ENCODE data around the gene PAK4. TPM values are rescaled to one million over a fixed set of nuclear protein-coding genes. Genes with fewer than 3 reads are reported as not detected.
A peak's percentile ranks its signal among the peaks of the same experiment; 100 is the strongest.

The PAK4 gene
- total RNA-seq, 2 experiments from 2014 or later: 16.5 to 17.9 TPM

DNA sequence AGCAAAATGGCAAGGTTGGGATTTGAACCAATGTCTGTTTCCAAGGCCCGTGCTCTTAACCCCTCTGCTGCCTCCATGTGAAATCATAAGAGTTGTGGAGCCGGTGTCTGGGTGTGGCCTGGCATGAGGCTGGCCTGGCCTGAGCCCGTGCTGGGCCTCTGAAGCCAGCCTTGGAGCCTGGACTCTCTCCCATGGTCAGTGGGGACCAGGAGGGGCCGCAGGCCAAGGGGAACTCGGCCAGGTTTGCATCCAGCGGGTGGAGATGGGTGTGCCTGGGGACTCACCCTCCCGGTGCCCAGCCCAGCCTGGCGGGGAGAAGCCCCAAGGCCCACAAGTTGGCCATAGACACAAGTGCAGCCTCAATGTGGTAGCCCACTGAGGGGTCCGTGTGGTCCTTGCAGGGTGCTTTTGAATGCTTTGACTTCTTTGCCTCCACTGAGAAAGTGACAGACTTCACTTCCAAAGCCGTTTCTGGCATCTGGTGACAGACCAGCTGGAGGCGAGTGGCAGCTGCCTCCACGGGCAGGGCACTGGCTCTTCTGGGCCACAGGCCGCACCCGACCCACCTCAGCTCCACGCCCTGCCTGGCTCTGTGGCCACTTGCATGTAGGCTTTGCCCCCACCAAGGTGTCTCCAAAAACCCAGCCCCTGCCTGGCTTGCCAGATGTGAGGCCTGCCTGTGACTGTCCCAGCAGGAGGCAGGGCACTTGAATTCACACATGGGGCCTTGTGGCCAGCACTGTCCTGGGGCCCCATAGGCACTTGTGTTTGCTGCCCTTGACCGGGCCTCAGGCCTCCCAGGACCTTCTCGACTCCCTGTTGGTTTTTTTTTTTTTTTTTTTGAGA, 45.0 kb downstream of the PAK4 start:
- Mint-ChIP-seq H3K4me3 (no peak overlapping the region), H3K9me3 (no peaks in the 10 kb centered on the region), H3K36me3 (ENCODE audit: low read depth) (no peaks in the 10 kb centered on the region), H3K27ac (no peak overlapping the region), H3K27me3 (no peaks in the 10 kb centered on the region), H3K4me1 (no peaks in the 10 kb centered on the region)
- ChIA-PET CTCF (no interaction called here), POLR2A (no interaction called here)
- no peak for DNase-seq

GRCh38 chr19:39171479-39172465, 46.2 kb downstream of the PAK4 start:
- DNase-seq: no peak
- ChIA-PET CTCF (no interaction called here), POLR2A (no interaction called here)
- H3K4me1 Mint-ChIP-seq: no peaks in the 10 kb centered on the region
- no peaks in the 10 kb centered on the region for H3K36me3 Mint-ChIP-seq (ENCODE audit: low read depth)
- no peaks in the 10 kb centered on the region for H3K27me3 Mint-ChIP-seq
- H3K4me3 Mint-ChIP-seq: no peak overlapping the region
- no peaks in the 10 kb centered on the region for H3K9me3 Mint-ChIP-seq
- no peak overlapping the region for H3K27ac Mint-ChIP-seq

DNA sequence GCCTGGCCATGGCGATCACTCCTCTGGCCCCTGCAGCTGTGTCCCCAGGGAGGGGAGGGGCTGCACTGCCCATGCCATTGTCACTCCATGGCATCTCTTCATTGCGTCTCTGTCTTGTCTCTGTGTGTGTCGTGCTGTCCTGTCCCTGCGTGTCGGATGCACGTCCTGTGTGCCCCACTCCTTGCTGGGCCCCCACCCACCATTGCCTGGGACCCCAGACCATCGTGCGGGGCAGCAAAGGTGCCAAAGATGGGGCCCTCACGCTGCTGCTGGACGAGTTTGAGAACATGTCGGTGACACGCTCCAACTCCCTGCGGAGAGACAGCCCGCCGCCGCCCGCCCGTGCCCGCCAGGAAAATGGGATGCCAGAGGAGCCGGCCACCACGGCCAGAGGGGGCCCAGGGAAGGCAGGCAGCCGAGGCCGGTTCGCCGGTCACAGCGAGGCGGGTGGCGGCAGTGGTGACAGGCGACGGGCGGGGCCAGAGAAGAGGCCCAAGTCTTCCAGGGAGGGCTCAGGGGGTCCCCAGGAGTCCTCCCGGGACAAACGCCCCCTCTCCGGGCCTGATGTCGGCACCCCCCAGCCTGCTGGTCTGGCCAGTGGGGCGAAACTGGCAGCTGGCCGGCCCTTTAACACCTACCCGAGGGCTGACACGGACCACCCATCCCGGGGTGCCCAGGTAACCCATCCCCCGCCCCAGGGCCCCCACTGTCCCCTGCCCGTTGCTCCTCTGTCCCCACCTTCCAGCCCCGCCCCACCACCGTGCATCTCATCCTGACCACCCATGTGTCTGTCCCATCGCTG, 47.3 kb downstream of the PAK4 start:
- no peak overlapping the region for H3K4me3 Mint-ChIP-seq
- CTCF ChIA-PET: interaction anchor here (0.6 kb wide), 1 partner anchor 45 kb away, joined by 5 read pairs; no protein-coding TSS in a partner anchor
- POLR2A ChIA-PET: no interaction called here
- H3K36me3 Mint-ChIP-seq (ENCODE audit: low read depth): no peaks in the 10 kb centered on the region
- no peak overlapping the region for H3K27ac Mint-ChIP-seq
- H3K9me3 Mint-ChIP-seq: no peaks in the 10 kb centered on the region
- no peak for DNase-seq
- H3K4me1 Mint-ChIP-seq: no peaks in the 10 kb centered on the region
- H3K27me3 Mint-ChIP-seq: no peaks in the 10 kb centered on the region

GRCh38 chr19:39173502-39173991, 48.0 kb downstream of the PAK4 start:
- H3K9me3 Mint-ChIP-seq: no peaks in the 10 kb centered on the region
- no peak overlapping the region for H3K4me3 Mint-ChIP-seq
- no peaks in the 10 kb centered on the region for H3K4me1 Mint-ChIP-seq
- ChIA-PET POLR2A (no interaction called here), CTCF (interaction anchor here (0.6 to 1.2 kb wide), 2 partner anchors 26 to 44 kb away, joined by 3 to 5 read pairs; no protein-coding TSS in a partner anchor)
- no peaks in the 10 kb centered on the region for H3K27me3 Mint-ChIP-seq
- H3K36me3 Mint-ChIP-seq (ENCODE audit: low read depth): no peaks in the 10 kb centered on the region
- no peak for DNase-seq
- H3K27ac Mint-ChIP-seq: no peak overlapping the region

GRCh38 chr19:39174142-39174541, 48.6 kb downstream of the PAK4 start:
- H3K4me3 Mint-ChIP-seq: no peak overlapping the region
- no peaks in the 10 kb centered on the region for H3K27me3 Mint-ChIP-seq
- no peaks in the 10 kb centered on the region for H3K36me3 Mint-ChIP-seq (ENCODE audit: low read depth)
- no peak overlapping the region for H3K27ac Mint-ChIP-seq
- CTCF ChIA-PET: interaction anchor here (1.2 kb wide), 2 partner anchors 24 to 26 kb away, joined by 3 read pairs; no protein-coding TSS in a partner anchor
- H3K9me3 Mint-ChIP-seq: no peaks in the 10 kb centered on the region
- POLR2A ChIA-PET: no interaction called here
- H3K4me1 Mint-ChIP-seq: no peaks in the 10 kb centered on the region
- DNase-seq: no peak

GRCh38 chr19:39174558-39175544, 49.3 kb downstream of the PAK4 start:
- no peak for DNase-seq
- Mint-ChIP-seq H3K9me3 (no peaks in the 10 kb centered on the region), H3K27me3 (no peaks in the 10 kb centered on the region), H3K36me3 (ENCODE audit: low read depth) (no peaks in the 10 kb centered on the region), H3K4me1 (no peaks in the 10 kb centered on the region), H3K4me3 (no peak overlapping the region), H3K27ac (no peak overlapping the region)
- ChIA-PET POLR2A (no interaction called here), CTCF (interaction anchor here (1.2 kb wide), 2 partner anchors 23 to 27 kb away, joined by 3 read pairs; no protein-coding TSS in a partner anchor)

DNA sequence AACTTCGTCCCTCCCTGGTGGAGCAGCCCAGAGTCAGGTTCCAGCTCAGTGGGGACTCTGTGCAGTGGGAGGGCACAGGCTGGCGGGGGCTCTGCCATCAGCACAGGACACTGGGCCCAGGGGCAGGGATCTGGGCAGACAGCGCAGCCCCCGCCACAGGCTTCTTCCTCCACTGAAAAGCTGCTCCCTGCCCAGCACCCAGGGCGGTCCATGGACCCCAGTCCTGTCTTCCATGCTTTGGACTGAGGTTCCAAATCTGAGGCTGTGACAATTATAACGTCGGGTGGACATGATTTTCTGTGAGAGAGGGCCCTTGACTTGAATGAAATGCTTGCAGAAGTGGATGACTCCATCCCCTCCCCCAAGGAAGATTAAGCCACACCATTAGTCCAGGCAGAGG, 50.0 kb downstream of the PAK4 start:
- DNase-seq: no peak
- no peaks in the 10 kb centered on the region for H3K9me3 Mint-ChIP-seq
- H3K27ac Mint-ChIP-seq: no peak overlapping the region
- POLR2A ChIA-PET: no interaction called here
- H3K36me3 Mint-ChIP-seq (ENCODE audit: low read depth): no peaks in the 10 kb centered on the region
- CTCF ChIA-PET: interaction anchor here (1.2 kb wide), 1 partner anchor 22 kb away, joined by 3 read pairs; no protein-coding TSS in a partner anchor
- H3K27me3 Mint-ChIP-seq: no peaks in the 10 kb centered on the region
- no peak overlapping the region for H3K4me3 Mint-ChIP-seq
- no peaks in the 10 kb centered on the region for H3K4me1 Mint-ChIP-seq

GRCh38 chr19:39177110-39177699, 51.6 kb downstream of the PAK4 start:
- Mint-ChIP-seq H3K4me1 (no peaks in the 10 kb centered on the region), H3K9me3 (no peaks in the 10 kb centered on the region), H3K4me3 (no peak overlapping the region), H3K27me3 (no peaks in the 10 kb centered on the region), H3K27ac (peak overlapping the region; percentile 28), H3K36me3 (ENCODE audit: low read depth) (no peaks in the 10 kb centered on the region)
- CTCF ChIA-PET: interaction anchor here (0.6 kb wide), 1 partner anchor 737 kb away, joined by 3 read pairs; no protein-coding TSS in a partner anchor
- POLR2A ChIA-PET: no interaction called here
- no peak for DNase-seq

GRCh38 chr19:39177736-39178135, 52.1 kb downstream of the PAK4 start:
- H3K4me3 Mint-ChIP-seq: no peak overlapping the region
- POLR2A ChIA-PET: no interaction called here
- H3K4me1 Mint-ChIP-seq: no peaks in the 10 kb centered on the region
- H3K27ac Mint-ChIP-seq: no peak overlapping the region
- no peaks in the 10 kb centered on the region for H3K9me3 Mint-ChIP-seq
- no peaks in the 10 kb centered on the region for H3K36me3 Mint-ChIP-seq (ENCODE audit: low read depth)
- CTCF ChIA-PET: no interaction called here
- H3K27me3 Mint-ChIP-seq: no peaks in the 10 kb centered on the region
- DNase-seq: no peak

- H3K4me1 Mint-ChIP-seq: no peaks in the 10 kb centered on the region
- CTCF ChIA-PET: no interaction called here
- DNase-seq: no peak
Observed at GRCh38 chr19:39178296-39179006, 52.9 kb downstream of the PAK4 start.

DNA sequence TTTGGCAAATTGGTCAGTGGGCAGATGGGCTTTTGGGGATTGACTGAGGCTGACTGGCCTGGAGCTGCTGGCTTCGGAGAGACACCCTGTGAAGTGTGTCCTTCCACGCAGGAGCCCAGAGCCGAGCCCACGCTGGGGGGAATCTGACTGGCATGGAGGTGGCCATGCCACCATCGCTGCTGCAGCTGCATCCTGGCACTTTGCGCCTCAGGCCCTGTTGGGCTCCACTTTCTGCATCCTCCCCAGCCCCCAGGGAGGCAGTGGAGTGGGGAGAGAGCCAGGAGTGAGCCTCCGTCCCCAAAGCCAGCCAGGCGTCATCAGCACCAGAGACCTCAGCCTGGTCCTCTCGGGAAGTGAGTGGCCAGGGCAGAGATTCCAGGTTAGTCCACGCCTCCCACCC, 54.2 kb downstream of the PAK4 start:
- CTCF ChIA-PET: no interaction called here
- Mint-ChIP-seq H3K4me1 (no peaks in the 10 kb centered on the region), H3K27me3 (no peaks in the 10 kb centered on the region), H3K4me3 (no peak overlapping the region), H3K27ac (no peak overlapping the region), H3K36me3 (ENCODE audit: low read depth) (no peaks in the 10 kb centered on the region), H3K9me3 (no peaks in the 10 kb centered on the region)
- no peak for DNase-seq
- POLR2A ChIA-PET: no interaction called here

More at GRCh38 chr19:39178296-39179006, 52.9 kb downstream of the PAK4 start:
- POLR2A ChIA-PET: no interaction called here
- Mint-ChIP-seq H3K27me3 (no peaks in the 10 kb centered on the region), H3K36me3 (ENCODE audit: low read depth) (no peaks in the 10 kb centered on the region), H3K27ac (no peak overlapping the region), H3K4me3 (no peak overlapping the region), H3K9me3 (no peaks in the 10 kb centered on the region)

Measured in activated CD4-positive, alpha-beta T cell treated with anti-CD3 and anti-CD28 coated beads, Interleukin-2, amount 10 ng/mL, durations not matched to agents 7 days and 5 days (primary cell).